Effector CD8-positive, alpha-beta T cell (primary cell): ENCODE data around the gene CPEB3.
"Not testable (repeated sequence)": the region's sequence is repeated elsewhere in the genome, so short reads cannot be mapped to it uniquely, and the experiment has no call there.

Source experiments
- DNase-seq: peaks from one replicate; lab custom pipeline; 2025; lab: John Stamatoyannopoulos, UW

Gene CPEB3

GRCh38 chr10:92033070-92033469, 257.8 kb downstream of the CPEB3 start:
- not testable (repeated sequence) for DNase-seq

- no peak for DNase-seq
These were observed 259.3 kb downstream of the CPEB3 start for GRCh38 chr10:92031580-92031979.

DNA sequence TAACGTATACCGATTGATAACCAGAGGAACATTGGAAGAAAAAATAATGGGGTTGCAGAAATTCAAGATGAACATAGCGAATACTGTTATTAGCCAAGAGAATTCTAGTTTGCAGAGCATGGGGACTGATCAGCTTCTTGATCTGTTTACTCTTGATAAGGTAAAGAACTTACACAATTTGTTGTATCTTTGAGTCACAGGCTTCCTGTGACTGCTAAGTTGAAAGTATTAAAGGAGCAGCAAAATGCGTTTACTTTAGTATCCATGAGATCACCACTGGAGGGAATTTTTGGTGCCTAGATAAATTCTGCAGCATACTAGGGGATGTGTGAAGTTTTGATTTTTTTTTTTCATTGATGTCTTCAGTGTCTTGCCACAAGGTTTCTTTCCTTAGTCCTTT, 263.7 kb downstream of the CPEB3 start:
- DNase-seq: no peak

- DNase-seq: not testable (repeated sequence)
These were observed 265.5 kb downstream of the CPEB3 start for GRCh38 chr10:92025340-92025739.

GRCh38 chr10:92024700-92025099, 266.2 kb downstream of the CPEB3 start:
- no peak for DNase-seq

- DNase-seq: no peak
These were observed 276.3 kb downstream of the CPEB3 start for GRCh38 chr10:92014620-92015019.

GRCh38 chr10:92011560-92012214, 279.2 kb downstream of the CPEB3 start:
- DNase-seq: no peak

- no peak for DNase-seq
These were observed 280.7 kb downstream of the CPEB3 start for GRCh38 chr10:92010047-92010735.

- no peak for DNase-seq
These were observed 281.4 kb downstream of the CPEB3 start for GRCh38 chr10:92009445-92009844.

DNA sequence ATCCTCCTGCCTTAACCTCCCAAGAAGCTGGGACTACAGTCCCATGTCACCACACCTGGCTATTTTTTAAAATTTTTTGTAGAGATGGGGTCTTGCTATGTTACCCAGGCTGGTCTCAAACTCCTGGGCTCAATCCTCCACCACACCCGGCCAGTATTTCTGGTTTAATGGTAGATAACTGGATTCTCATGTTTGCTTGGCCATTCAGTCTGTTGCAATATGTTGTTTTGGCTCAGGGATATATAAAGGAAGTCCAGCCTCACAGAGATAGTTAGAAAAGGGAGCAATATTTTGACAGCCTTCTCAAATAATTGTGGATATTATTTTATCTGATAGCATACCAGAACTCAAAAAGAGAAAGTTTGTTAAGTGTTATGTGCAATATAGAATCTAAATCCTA, 284.9 kb downstream of the CPEB3 start:
- no peak for DNase-seq

GRCh38 chr10:92003258-92003657, 287.6 kb downstream of the CPEB3 start:
- DNase-seq: no peak

DNA sequence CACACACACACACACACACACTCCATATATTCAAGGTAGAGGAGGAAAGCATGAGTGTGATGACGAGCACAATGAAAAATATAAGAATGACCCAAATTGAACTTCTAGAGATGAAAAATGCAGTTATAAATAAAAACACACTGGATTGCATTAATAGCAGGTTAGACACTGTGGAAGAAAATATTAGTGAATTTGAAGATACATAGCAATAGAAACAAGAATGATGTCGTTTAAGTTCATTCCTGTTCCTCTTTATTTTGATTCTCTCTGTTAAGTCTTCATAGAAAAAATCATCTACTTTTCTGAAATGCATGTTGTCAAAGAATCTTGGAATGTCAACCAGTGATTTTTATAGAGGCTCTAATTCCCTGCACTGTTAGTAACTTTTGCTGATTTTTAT, 288.9 kb downstream of the CPEB3 start:
- no peak for DNase-seq

GRCh38 chr10:92001581-92001980, 289.3 kb downstream of the CPEB3 start:
- DNase-seq: no peak
